A204.1 (cell line): ENCODE measurements around the gene GOLPH3.
"Not testable (repeated sequence)": the region's sequence is repeated elsewhere in the genome, so short reads cannot be mapped to it uniquely, and the experiment has no call there.

Experiments
- FAIRE-seq: peaks from 2 replicates; lab custom pipeline; 2012; peaks lifted over from hg19 to GRCh38; lab: Jason Lieb, UNC

GOLPH3 gene

DNA sequence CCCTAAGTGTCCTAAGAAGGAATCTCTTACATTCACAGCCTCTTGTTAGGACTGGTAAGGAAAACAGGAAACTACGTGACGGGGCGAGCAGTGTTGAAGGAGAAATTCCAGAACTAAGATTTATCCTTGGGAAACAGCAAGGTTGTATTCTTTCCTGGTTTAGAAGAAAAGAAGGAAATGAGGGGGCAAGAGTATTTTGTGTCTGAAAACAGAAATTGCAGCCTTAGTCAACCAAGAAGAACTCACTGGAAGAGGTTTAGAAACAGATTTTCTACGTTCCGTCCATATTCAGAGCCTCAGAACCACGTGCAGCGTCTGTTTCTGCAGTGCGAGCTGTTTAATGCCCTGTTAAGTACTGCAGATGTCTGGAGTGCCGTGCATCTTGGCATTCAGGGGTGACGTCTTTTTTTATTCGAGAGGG, 75.2 kb downstream of the GOLPH3 start:
- no peak for FAIRE-seq

DNA sequence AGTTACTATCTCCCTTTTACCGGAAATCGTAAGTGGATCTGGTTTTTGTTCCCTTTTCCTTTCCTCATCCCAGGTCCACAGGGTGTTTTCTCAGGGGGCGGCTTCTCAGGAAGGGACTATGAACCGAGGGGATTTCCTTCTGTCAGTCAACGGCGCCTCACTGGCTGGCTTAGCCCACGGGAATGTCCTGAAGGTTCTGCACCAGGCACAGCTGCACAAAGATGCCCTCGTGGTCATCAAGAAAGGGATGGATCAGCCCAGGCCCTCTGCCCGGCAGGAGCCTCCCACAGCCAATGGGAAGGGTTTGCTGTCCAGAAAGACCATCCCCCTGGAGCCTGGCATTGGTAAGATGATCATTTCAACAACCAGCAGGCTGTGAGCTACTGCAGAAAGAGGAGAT, 75.8 kb downstream of the GOLPH3 start:
- no peak for FAIRE-seq

DNA sequence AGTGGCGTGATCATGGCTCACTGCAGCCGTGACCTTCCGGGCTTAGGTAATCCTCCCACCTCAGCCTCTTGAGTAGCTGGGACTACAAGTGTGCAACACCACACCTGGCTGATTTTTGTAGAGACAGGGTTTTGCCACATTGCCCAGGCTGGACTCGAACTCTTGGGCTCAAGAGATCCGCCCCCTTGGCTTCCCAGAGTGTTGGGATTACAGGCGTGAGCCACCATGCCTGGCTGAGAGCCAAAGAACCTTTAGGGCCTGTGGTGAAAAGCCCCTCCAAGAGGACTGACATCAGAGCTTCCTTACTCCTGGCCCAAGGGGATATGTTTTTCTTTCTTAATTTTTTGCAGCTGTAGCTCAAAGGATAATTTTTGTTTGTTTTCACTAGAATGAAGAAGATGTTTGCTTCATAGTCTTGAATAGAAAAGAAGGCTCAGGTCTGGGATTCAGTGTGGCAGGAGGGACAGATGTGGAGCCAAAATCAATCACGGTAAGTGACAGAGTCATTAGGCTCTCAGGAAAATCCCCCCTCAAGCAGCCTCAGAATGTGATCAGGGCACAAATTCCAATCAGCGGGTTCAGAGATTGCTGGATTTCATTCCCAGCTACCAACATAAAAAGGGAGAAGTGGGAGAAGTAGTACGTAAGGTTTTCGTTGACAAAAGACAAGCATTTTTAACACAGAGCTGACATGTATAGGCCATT, 77.1 kb downstream of the GOLPH3 start:
- FAIRE-seq: no peak

DNA sequence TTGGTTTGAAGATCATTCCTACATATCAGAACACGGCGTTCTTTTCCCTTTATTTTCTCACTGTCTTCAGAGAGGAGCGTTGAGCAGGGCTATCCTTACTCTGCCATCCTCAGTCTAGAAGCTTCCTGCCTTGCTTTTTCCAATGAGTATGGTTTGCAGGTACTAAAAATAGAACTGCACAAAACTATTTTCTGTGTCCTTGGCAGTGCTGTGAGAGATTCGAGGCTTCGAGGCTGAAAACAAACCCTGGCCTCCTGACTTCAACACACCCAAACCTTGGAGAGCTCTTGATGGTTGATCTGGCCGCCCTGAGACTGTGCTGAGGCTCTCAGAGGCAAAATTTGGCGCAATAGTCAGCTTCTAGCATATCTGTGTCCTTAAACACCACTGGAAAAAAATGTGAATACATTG, 78.9 kb downstream of the GOLPH3 start:
- no peak for FAIRE-seq

DNA sequence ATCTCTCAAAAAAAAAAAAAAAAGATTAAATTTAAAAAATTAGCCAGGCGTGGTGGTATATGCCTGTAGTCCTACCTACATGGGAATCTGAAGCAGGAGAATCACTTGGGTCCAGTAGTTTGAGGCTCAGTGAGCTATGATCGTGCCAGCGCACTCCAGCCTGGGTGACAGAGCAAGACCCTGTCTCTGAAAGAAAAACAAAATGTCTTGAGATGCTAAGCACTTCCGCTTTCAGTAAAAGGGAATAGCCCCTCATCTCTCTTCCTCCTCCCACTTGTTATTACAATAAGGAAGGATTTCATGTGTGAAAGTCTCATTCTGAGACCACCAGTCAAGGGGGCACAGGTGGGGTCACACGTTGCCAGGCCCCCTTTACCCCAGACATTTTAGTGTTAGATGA, 79.4 kb downstream of the GOLPH3 start:
- FAIRE-seq: no peak

DNA sequence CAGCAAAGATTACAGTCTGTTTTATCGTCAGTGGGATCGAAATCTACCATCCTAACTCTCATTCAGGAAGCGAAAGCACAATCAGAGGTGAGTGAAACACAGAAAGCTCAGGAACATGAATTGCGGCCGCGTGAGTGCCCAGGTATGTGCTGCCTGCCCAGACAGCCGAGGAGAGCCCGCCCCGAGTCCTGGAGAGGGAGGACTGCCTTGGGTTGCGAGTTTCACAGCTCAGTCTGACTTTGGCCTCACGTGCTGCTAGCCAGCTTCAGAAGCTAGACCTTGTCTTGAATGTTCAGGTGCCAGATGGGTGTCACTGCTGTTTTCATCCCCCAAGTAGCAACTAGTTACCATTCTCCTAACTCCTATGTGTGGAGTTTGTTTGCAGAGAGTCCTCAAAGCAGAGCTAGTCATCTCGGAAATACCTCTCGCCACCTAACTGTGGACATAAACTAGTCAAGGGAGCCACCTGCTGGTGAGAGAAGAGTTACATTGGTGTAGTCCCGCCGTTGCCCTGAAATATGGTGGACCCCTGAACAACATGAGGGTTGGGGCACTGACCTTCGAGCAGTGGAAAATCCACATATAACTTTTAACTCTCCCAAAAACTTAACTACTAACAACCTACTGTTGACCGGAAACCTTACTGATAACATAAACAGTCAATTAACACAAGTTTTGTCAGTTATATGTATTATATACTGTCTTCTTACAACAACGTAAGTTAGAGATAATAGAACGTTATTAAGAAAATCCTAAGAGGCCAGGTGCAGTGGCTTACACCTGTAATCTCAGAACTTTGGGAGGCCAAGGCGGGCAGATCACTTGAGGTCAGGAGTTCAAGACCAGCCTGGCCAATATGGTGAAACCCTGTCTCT, 80.9 kb downstream of the GOLPH3 start:
- no peak for FAIRE-seq

DNA sequence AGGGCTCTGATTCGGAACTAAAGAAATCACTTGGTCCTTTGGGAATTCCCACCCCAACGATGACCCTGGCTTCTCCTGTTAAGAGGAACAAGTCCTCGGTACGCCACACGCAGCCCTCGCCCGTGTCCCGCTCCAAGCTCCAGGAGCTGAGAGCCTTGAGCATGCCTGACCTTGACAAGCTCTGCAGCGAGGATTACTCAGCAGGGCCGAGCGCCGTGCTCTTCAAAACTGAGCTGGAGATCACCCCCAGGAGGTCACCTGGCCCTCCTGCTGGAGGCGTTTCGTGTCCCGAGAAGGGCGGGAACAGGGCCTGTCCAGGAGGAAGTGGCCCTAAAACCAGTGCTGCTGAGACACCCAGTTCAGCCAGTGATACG, 83.4 kb downstream of the GOLPH3 start:
- FAIRE-seq: no peak

DNA sequence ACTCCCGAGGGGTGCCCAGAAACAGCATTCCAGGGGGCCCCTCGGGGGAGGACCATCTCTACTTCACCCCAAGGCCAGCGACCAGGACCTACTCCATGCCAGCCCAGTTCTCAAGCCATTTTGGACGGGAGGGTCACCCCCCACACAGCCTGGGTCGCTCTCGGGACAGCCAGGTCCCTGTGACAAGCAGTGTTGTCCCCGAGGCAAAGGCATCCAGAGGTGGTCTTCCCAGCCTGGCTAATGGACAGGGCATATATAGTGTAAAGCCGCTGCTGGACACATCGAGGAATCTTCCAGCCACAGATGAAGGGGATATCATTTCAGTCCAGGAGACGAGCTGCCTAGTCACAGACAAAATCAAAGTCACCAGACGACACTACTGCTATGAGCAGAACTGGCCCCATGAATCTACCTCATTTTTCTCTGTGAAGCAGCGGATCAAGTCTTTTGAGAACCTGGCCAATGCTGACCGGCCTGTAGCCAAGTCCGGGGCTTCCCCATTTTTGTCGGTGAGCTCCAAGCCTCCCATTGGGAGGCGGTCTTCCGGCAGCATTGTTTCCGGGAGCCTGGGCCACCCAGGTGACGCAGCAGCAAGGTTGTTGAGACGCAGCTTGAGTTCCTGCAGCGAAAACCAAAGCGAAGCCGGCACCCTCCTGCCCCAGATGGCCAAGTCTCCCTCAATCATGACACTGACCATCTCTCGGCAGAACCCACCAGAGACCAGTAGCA, 83.9 kb downstream of the GOLPH3 start:
- no peak for FAIRE-seq

DNA sequence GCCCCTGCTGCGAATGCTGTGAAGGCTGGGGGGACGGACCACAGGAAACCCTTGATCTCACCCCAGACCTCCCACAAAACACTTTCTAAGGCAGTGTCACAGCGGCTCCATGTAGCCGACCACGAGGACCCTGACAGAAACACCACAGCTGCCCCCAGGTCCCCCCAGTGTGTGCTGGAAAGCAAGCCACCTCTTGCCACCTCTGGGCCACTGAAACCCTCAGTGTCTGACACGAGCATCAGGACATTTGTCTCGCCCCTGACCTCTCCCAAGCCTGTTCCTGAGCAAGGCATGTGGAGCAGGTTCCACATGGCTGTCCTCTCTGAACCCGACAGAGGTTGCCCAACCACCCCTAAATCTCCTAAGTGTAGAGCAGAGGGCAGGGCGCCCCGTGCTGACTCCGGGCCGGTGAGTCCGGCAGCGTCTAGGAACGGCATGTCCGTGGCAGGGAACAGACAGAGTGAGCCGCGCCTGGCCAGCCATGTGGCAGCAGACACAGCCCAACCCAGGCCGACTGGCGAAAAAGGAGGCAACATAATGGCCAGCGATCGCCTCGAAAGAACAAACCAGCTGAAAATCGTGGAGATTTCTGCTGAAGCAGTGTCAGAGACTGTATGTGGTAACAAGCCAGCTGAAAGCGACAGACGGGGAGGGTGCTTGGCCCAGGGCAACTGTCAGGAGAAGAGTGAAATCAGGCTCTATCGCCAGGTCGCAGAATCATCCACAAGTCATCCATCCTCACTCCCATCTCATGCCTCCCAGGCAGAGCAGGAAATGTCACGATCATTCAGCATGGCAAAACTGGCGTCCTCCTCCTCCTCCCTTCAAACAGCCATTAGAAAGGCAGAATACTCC, 84.7 kb downstream of the GOLPH3 start:
- FAIRE-seq: no peak

DNA sequence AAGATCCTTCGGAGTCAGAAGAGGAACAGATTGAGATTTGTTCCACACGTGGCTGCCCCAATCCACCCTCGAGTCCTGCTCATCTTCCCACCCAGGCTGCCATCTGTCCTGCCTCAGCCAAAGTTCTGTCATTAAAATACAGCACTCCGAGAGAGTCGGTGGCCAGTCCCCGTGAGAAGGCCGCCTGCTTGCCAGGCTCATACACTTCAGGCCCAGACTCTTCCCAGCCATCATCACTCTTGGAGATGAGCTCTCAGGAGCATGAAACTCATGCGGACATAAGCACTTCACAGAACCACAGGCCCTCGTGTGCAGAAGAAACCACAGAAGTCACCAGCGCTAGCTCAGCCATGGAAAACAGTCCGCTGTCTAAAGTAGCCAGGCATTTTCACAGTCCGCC, 85.9 kb downstream of the GOLPH3 start:
- FAIRE-seq: no peak

DNA sequence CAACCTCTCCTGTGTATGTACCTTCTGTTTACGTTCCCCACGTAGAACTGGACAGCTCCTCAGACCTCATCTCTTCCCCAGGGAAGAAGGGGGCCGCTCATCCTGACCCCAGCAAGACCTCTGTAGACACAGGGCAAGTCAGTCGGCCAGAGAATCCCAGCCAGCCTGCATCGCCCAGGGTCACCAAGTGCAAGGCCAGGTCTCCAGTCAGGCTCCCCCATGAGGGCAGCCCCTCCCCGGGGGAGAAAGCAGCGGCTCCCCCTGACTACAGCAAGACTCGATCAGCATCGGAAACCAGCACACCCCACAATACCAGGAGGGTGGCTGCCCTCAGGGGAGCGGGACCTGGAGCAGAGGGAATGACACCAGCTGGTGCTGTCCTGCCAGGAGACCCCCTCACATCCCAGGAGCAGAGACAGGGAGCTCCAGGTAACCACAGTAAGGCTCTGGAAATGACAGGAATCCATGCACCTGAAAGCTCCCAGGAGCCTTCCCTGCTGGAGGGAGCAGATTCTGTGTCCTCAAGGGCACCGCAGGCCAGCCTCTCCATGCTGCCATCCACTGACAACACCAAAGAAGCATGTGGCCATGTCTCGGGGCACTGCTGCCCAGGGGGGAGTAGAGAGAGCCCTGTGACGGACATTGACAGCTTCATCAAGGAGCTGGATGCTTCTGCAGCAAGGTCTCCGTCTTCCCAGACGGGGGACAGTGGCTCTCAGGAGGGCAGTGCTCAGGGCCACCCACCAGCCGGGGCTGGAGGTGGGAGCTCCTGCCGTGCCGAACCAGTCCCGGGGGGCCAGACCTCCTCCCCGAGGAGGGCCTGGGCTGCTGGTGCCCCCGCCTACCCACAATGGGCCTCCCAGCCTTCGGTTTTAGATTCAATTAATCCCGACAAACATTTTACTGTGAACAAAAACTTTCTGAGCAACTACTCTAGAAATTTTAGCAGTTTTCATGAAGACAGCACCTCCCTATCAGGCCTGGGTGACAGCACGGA, 86.7 kb downstream of the GOLPH3 start:
- no peak for FAIRE-seq

DNA sequence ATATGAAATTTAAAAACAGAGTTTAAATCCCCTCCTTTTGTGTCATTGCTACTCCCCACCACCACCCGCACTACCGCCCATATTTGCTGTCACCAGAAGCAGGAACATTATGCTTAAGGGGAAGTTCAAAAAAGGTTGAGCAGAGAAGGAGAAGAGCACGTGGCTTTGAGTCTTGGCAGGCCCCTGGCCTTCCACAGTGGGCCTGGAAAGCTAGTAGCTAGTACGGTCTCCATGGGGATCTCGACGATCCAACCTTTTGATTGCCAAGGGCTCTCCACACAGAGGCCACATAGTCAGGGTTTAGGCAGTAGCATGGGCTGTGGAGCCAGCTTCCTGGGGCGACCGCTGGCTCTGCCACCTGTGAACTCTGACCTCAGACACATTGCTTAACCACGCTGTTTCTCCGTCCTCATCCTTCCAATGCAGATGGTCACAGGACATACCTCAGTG, 90.1 kb downstream of the GOLPH3 start:
- no peak for FAIRE-seq

DNA sequence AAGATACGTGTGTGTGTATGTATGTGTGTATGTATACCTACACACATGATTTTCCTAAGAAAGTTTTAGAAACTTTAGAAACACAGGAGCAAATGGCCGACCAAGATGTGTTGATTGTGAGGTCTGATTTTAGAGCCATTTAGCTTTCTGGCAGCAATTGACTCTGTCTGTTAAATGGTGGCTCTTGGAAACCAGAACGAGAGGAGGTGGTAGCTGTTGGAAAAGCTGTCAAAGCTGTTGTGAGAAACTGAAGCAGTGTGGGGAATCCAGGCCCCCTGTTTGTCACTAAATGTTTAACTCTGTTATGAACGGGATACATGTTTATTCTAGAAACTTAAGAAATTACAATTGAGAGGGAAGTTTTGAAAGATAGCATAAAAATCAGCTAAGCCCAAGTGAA, 91.4 kb downstream of the GOLPH3 start:
- FAIRE-seq: no peak

DNA sequence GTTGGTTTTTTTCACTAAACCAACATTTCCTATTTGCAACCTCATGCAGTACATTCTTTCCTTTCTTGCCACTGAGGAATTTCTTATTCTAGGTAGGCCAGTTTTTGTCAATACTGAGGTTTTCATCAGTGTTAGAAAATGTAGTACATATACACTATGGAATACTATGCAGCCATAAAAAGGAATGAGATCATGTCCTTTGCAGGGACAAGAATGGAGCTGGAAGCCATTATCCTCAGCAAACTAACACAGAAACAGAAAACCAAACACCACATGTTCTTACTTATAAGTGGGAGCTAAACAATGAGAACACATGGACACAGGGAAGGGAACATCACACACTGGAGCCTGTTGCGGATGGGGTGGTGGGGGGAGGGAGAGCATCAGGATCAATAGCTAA, 93.6 kb downstream of the GOLPH3 start:
- FAIRE-seq: not testable (repeated sequence)

DNA sequence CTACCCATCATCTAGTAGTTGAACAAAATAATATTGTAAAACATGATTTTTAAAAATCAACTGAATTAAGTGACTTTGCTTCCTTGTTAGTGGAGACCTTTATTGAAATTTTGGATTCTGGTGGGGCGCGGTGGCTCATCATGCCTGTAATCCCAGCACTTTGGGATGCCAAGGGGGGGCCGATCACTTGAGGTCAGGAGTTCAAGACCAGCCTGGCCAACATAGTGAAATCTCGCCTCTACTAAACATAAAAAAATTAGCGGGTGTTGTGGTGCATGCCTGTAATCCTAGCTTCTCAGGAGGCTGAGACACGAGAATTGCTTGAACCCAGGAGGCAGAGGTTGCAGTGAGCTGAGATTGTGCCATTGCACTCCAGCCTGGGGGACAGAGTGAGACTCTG, 95.3 kb downstream of the GOLPH3 start:
- not testable (repeated sequence) for FAIRE-seq

DNA sequence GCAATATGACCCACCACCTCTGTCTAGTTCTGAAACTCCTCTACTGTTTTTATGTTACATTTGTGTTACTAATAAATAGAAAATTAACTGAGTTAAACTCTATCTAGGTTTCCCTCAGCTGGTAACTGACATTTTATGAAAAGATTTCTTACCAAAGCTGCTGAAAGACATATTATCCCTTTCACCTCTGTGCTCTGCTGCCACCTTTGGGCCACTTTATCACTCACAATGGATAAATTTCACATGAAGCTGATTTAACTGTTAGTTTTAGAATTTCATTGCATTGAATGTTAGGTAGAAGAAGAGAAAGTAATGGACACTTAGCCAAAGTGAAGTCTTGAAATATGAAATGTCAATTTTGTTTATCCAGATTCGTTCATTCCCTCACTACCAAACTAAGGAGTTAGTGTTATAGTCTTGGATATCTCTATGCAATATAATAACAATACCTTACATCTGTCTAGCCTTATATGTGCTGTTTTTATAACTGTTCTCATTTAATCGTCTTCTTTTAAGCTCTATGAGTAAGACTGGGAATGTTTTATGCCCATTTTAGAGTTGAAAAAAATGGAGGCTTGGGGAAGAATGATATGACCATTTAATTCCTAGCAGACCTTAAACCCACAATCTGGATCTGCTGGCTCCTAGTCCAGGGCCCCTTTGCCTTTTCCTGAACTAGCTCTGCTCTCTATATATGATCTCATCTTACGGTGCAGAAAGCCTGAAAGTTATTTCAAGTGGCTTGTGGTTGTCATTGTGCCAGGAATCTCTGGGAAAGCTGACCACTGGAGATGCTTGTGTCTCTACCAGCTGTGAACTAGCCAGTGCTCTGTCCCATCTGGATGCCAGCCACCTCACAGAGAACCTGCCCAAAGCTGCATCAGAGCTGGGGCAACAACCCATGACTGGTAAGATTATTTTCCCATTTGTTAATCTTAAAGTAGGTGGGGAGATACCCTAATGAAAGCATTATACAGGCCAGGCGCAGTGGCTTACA, 97.1 kb downstream of the GOLPH3 start:
- peak; percentile 91 for FAIRE-seq
